CD14-positive monocyte (primary cell): ENCODE results near the gene SPTBN4. TPM values are rescaled to one million over a fixed set of nuclear protein-coding genes. Genes with fewer than 3 reads are reported as not detected.
"Not testable (repeated sequence)": the region's sequence is repeated elsewhere in the genome, so short reads cannot be mapped to it uniquely, and the experiment has no call there.

ENCODE experiments used
- DNase-seq, 3 donors: peaks; one replicate each; pipeline ENCODE4 v3.0.0-alpha.2; 2011 to 2022
- H2AFZ ChIP-seq: 2 replicates; pipeline ENCODE4 v1.6.0; 2012; ENCODE audit warnings: mild to moderate bottlenecking, low read depth, low read length, inconsistent platforms; ENCODE audit not compliant: insufficient read depth, poor library complexity, severe bottlenecking
- H3K27ac ChIP-seq, 2 donors: 1 replicate in 1 of 2; 2 replicates in 1 of 2; pipeline ENCODE4 v1.5.1; 2012 to 2013; ENCODE audit warnings: low read length in 2 of 2, control low read depth in 1 of 2, inconsistent platforms in 1 of 2, low read depth in 1 of 2, mild to moderate bottlenecking in 1 of 2
- H3K27me3 ChIP-seq, 2 donors: one replicate each; pipeline versions ENCODE4 v1.6.0 to v1.6.1; 2011 to 2013; ENCODE audit warnings: low read length in 2 of 2; ENCODE audit not compliant: control insufficient read depth in 2 of 2, insufficient read depth in 2 of 2
- H3K36me3 ChIP-seq, 2 donors: replicated peaks in 1 of 2; 1 replicate in 1 of 2; 2 replicates in 1 of 2; pipeline versions ENCODE4 v1.5.1 to v1.6.1; 2012 to 2013; ENCODE audit warnings: low read length in 2 of 2, control low read depth in 1 of 2, inconsistent platforms in 1 of 2, mild to moderate bottlenecking in 1 of 2; ENCODE audit not compliant: insufficient read depth in 2 of 2, control insufficient read depth in 1 of 2
- H3K4me1 ChIP-seq, 2 donors: 1 replicate in 1 of 2; 2 replicates in 1 of 2; pipeline versions ENCODE4 v1.5.1 to v1.6.1; 2012 to 2013; ENCODE audit warnings: low read length in 2 of 2, control low read depth in 1 of 2, inconsistent platforms in 1 of 2, mild to moderate bottlenecking in 1 of 2, moderate library complexity in 1 of 2; ENCODE audit not compliant: insufficient read depth in 2 of 2, control insufficient read depth in 1 of 2
- H3K4me2 ChIP-seq: replicated peaks from 2 replicates; pipeline ENCODE3; 2012; ENCODE audit warnings: low read length, moderate library complexity, mild to moderate bottlenecking; ENCODE audit not compliant: poor library complexity, severe bottlenecking; ENCODE audit errors: extremely low read depth
- H3K4me3 ChIP-seq, 3 experiments: fragments of 200-600 bp in 1 of 3; sonication (generic) in 1 of 3; replicated peaks in 1 of 3; 1 replicate in 2 of 3; 2 replicates in 1 of 3; pipeline ENCODE4 v1.5.1; 2011 to 2013; ENCODE audit warnings: low read length in 3 of 3, mild to moderate bottlenecking in 3 of 3, control low read depth in 2 of 3, low read depth in 2 of 3, inconsistent platforms in 1 of 3, moderate library complexity in 1 of 3
- H3K79me2 ChIP-seq: 2 replicates; pipeline ENCODE4 v1.6.0; 2012; ENCODE audit warnings: mild to moderate bottlenecking, control low read depth, inconsistent platforms, low read length, moderate library complexity; ENCODE audit not compliant: insufficient read depth
- H3K9ac ChIP-seq: 2 replicates; pipeline ENCODE4 v1.6.0; 2017; ENCODE audit warnings: low read length, mild to moderate bottlenecking; ENCODE audit not compliant: insufficient read depth, poor library complexity, severe bottlenecking
- H3K9me3 ChIP-seq, 2 donors: replicated peaks in 1 of 2; 1 replicate in 1 of 2; 2 replicates in 1 of 2; pipeline versions ENCODE4 v1.5.1 to v1.6.1; 2012 to 2013; ENCODE audit warnings: low read length in 2 of 2, control low read depth in 1 of 2; ENCODE audit not compliant: control insufficient read depth in 1 of 2, insufficient read depth in 1 of 2
- H4K20me1 ChIP-seq: 2 replicates; pipeline ENCODE4 v1.6.0; 2012; ENCODE audit warnings: mild to moderate bottlenecking, low read length, control low read depth, moderate library complexity; ENCODE audit not compliant: insufficient read depth
- H3K27ac Mint-ChIP-seq, 7 donors: one replicate each; pipeline ENCODE4 v1.8.0; 2020; ENCODE audit warnings: mild to moderate bottlenecking in 7 of 7, mixed read lengths in 7 of 7, moderate library complexity in 6 of 7, inconsistent platforms in 2 of 7
- H3K27me3 Mint-ChIP-seq, 3 donors: one replicate each; pipeline ENCODE4 v1.8.0; 2021 to 2022; ENCODE audit warnings: low read depth in 3 of 3, mild to moderate bottlenecking in 3 of 3, mixed read lengths in 3 of 3, moderate library complexity in 3 of 3, inconsistent platforms in 1 of 3
- H3K36me3 Mint-ChIP-seq, 2 donors: one replicate each; pipeline ENCODE4 v1.8.0; 2020; ENCODE audit warnings: mixed read lengths in 2 of 2, inconsistent platforms in 1 of 2, mild to moderate bottlenecking in 1 of 2
- H3K4me1 Mint-ChIP-seq: one replicate; pipeline ENCODE4 v1.8.0; 2020; ENCODE audit warnings: mild to moderate bottlenecking, mixed read lengths
- H3K4me3 Mint-ChIP-seq, 2 donors: one replicate each; pipeline ENCODE4 v1.8.0; 2020; ENCODE audit warnings: mild to moderate bottlenecking in 2 of 2, mixed read lengths in 2 of 2, moderate library complexity in 1 of 2
- H3K9me3 Mint-ChIP-seq, 7 donors: one replicate each; pipeline ENCODE4 v1.8.0; 2020 to 2022; ENCODE audit warnings: mixed read lengths in 7 of 7, mild to moderate bottlenecking in 6 of 7, moderate library complexity in 6 of 7, inconsistent platforms in 2 of 7
- CTCF ChIP-seq: fragments of 200-600 bp; IDR thresholded peaks from one replicate; pipeline ENCODE4 v1.8.0; 2022; ENCODE audit warnings: antibody characterized with exemption, mild to moderate bottlenecking
- WGBS: methylation state at CpG from one replicate; pipeline ENCODE4 v1.1.5; 2013; ENCODE audit warnings: missing lambda C conversion rate; ENCODE audit not compliant: insufficient coverage; 5-methylcytosine and 5-hydroxymethylcytosine counted together
- intact Hi-C, 2 donors: fragments of 100-400 bp; cut with micrococcal nuclease; formaldehyde crosslinking; loops; one replicate each; pipeline versions ENCODE4 v1.15.0 to v1.15.1; 2023
- polyA plus RNA-seq, 3 donors: library from polyadenylated mRNA; depleted of rRNA in 1 of 3; unstranded in 2 of 3; stranded (reverse) in 1 of 3; fragments of 300-500 nt in 2 of 3; fragments of >200 nt in 1 of 3; fragmentation: Illumina TruSeq in 2 of 3; gene quantifications; 1 replicate in 2 of 3; 2 replicates in 1 of 3; pipeline ENCODE4 v1.2.3, GENCODE V29; 2012 to 2021

The SPTBN4 gene
- polyA plus RNA-seq, 3 donors = 0.07 TPM; not detected in 2

- Histone ChIP-seq H3K9me3 (no peaks in the 10 kb centered on the region), H3K27ac (no peak overlapping the region), H2AFZ (no peak overlapping the region), H3K36me3 (peaks cover 6 to 43% of the 10 kb centered on the region in 2 donors), H4K20me1 (no peaks in the 10 kb centered on the region), H3K4me3 (no peak overlapping the region), H3K79me2 (no peaks in the 10 kb centered on the region), H3K27me3 (no peaks in the 10 kb centered on the region), H3K4me1 (no peaks in the 10 kb centered on the region), H3K9ac (no peak overlapping the region), H3K4me2 (no peak overlapping the region)
- peaks cover 0 to 2% (median 0%) of the 10 kb centered on the region in 7 donors for H3K9me3 Mint-ChIP-seq
- intact Hi-C loops = no loop called here
- H3K4me1 Mint-ChIP-seq = no peaks in the 10 kb centered on the region
- H3K27ac Mint-ChIP-seq = peak overlapping the region in 1 of 7 donors; percentile 2
- H3K27me3 Mint-ChIP-seq = no peaks in the 10 kb centered on the region
- no peak overlapping the region for H3K4me3 Mint-ChIP-seq
- DNase-seq = no peak
- H3K36me3 Mint-ChIP-seq = peaks cover 36 to 52% of the 10 kb centered on the region in 2 donors
- 94% methylated on average over 29 of the region's 41 CpGs for WGBS
- no peak for TF ChIP-seq CTCF
These were observed 156.8 kb downstream of the SPTBN4 start for GRCh38 chr19:40623403-40624251.

- H3K9me3 Mint-ChIP-seq, H3K4me3 ChIP-seq, H3K27me3 ChIP-seq, H3K27ac ChIP-seq, H4K20me1 ChIP-seq, H3K4me2 ChIP-seq, H3K4me1 Mint-ChIP-seq, H3K9me3 ChIP-seq, intact Hi-C loops, H3K4me1 ChIP-seq, H3K79me2 ChIP-seq, H3K27me3 Mint-ChIP-seq, H3K9ac ChIP-seq, H2AFZ ChIP-seq, DNase-seq, H3K4me3 Mint-ChIP-seq: not testable (repeated sequence)
- H3K27ac Mint-ChIP-seq = peak overlapping the region in 1 of 7 donors; percentile 16
- WGBS = 100% methylated on average over 1 of the region's 14 CpGs
- H3K36me3 ChIP-seq = peaks cover 6 to 36% of the 10 kb centered on the region in 2 donors
- peaks cover 31 to 52% of the 10 kb centered on the region in 2 donors for H3K36me3 Mint-ChIP-seq
These were observed 157.8 kb downstream of the SPTBN4 start for GRCh38 chr19:40624369-40625153.
